ENCODE measurements around the gene TMEM219.

- TF ChIP-seq, protein P1, sequence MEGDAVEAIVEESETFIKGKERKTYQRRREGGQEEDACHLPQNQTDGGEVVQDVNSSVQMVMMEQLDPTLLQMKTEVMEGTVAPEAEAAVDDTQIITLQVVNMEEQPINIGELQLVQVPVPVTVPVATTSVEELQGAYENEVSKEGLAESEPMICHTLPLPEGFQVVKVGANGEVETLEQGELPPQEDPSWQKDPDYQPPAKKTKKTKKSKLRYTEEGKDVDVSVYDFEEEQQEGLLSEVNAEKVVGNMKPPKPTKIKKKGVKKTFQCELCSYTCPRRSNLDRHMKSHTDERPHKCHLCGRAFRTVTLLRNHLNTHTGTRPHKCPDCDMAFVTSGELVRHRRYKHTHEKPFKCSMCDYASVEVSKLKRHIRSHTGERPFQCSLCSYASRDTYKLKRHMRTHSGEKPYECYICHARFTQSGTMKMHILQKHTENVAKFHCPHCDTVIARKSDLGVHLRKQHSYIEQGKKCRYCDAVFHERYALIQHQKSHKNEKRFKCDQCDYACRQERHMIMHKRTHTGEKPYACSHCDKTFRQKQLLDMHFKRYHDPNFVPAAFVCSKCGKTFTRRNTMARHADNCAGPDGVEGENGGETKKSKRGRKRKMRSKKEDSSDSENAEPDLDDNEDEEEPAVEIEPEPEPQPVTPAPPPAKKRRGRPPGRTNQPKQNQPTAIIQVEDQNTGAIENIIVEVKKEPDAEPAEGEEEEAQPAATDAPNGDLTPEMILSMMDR (IDR thresholded peaks at IDR 0.05; ENCODE audit: poor library complexity): no peak
- TF ChIP-seq EZH2 (IDR thresholded peaks at IDR 0.05; ENCODE audit: borderline replicate concordance) (no peak), EZH2phosphoT487 (IDR thresholded peaks at IDR 0.05; ENCODE audit: low read depth, severe bottlenecking, unreplicated experiment) (no peak)
Measured at GRCh38 chr16:29947897-29948296, 14.0 kb upstream of the TMEM219 start.
